Astrocyte of the spinal cord (primary cell): ENCODE measurements around the gene ITSN2.

Source experiments
- DNase-seq: peaks from one replicate; pipeline ENCODE4 v3.0.0; 2011; ENCODE audit warnings: low read depth, low spot score
- H3K4me3 ChIP-seq: 2 replicates; pipeline ENCODE4 v1.5.1; 2011; ENCODE audit warnings: low read depth, mild to moderate bottlenecking, low read length, moderate library complexity
- in situ Hi-C: cut with HindIII; loops from 2 replicates; pipeline ENCODE4 v1.10.0; 2017; ENCODE audit warnings: low sequenced_read_pairs
- TF ChIP-seq, protein P1 (sequence below): IDR thresholded peaks from 2 replicates; pipeline ENCODE4 v1.5.1; 2012; ENCODE audit warnings: low read depth, mild to moderate bottlenecking, low read length, inconsistent platforms

ITSN2 gene

DNA sequence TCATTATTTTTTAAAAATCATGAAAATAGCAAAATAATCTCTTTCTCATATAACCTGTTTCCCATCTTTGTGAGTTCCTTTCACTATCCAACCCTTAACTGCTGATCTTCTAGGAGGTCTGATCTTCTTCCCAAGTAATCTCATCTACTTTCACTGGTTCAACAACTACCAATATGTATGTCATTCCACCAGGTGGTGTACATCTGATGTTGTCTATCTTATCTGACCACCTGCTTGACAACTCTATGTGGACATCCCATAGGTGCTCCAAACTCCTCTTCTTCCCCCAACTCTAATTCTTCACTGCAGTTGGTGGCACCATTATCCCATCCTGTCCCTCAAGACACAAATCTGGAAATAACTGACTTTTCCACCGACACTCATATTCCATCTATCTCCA lies 123.0 kb downstream of the ITSN2 start:
- TF ChIP-seq, protein P1, sequence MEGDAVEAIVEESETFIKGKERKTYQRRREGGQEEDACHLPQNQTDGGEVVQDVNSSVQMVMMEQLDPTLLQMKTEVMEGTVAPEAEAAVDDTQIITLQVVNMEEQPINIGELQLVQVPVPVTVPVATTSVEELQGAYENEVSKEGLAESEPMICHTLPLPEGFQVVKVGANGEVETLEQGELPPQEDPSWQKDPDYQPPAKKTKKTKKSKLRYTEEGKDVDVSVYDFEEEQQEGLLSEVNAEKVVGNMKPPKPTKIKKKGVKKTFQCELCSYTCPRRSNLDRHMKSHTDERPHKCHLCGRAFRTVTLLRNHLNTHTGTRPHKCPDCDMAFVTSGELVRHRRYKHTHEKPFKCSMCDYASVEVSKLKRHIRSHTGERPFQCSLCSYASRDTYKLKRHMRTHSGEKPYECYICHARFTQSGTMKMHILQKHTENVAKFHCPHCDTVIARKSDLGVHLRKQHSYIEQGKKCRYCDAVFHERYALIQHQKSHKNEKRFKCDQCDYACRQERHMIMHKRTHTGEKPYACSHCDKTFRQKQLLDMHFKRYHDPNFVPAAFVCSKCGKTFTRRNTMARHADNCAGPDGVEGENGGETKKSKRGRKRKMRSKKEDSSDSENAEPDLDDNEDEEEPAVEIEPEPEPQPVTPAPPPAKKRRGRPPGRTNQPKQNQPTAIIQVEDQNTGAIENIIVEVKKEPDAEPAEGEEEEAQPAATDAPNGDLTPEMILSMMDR = no peak
- no peak overlapping the region for H3K4me3 ChIP-seq
- in situ Hi-C loops = no loop called here
- DNase-seq = no peak

DNA sequence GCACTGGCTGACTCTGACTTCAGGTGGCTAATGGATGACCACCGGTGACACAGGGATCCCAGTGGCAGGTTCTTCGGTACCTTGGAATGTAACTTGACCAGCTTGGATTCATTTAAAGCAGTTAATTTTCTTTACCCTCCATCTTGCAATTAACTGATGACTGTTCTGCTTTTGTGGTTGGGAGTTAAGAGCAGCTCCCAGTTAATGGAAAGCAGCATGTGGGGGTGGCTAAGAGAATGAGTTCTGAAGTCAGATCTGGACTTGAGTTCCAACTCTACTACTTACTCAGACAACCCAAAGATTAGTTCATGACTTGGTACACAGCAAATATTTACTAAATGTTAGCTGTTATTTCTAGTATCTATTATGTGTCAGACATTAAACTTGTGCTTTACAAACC lies 127.0 kb downstream of the ITSN2 start:
- TF ChIP-seq, protein P1 = no peak
- no peak for DNase-seq
- H3K4me3 ChIP-seq = no peak overlapping the region
- in situ Hi-C loops = no loop called here

- DNase-seq = peak; percentile 36
- in situ Hi-C loops = no loop called here
- H3K4me3 ChIP-seq = no peak overlapping the region
- TF ChIP-seq, protein P1 = no peak
Observed at GRCh38 chr2:24231461-24231881, 128.9 kb downstream of the ITSN2 start.

DNA sequence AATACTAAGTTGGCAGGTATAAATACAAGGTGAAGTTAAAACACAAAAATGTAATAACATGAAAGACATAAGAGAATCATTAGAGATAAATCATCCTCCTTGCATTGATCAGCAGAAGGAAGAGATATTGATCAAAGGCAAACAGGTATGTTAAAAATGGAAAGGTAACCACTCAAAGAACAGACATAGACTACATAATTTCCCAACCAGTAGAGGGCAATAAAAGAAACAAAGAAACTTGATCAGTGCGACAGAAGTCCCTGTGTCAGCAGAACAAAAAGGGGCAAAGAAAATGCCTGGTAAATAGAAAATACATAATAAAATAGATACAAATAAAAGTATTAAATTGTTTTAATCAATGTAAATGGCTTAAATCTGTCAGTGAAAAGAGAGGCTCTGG lies 131.9 kb downstream of the ITSN2 start:
- no peak overlapping the region for H3K4me3 ChIP-seq
- in situ Hi-C loops = no loop called here
- DNase-seq = no peak
- TF ChIP-seq, protein P1 = peak; percentile 21

GRCh38 chr2:24225499-24226242 lies 134.7 kb downstream of the ITSN2 start:
- in situ Hi-C loops = no loop called here
- H3K4me3 ChIP-seq = no peak overlapping the region
- no peak for DNase-seq
- TF ChIP-seq, protein P1 = no peak

- H3K4me3 ChIP-seq = no peak overlapping the region
- TF ChIP-seq, protein P1 = no peak
- in situ Hi-C loops = no loop called here
Observed at GRCh38 chr2:24222946-24223345, 137.4 kb downstream of the ITSN2 start.

More at GRCh38 chr2:24222946-24223345, 137.4 kb downstream of the ITSN2 start:
- no peak for DNase-seq
